Large intestine (tissue), 3 donors: Measurements from ENCODE around the gene CDYL. TPM values are rescaled to one million over a fixed set of nuclear protein-coding genes. Genes with fewer than 3 reads are reported as not detected.

Experiments
- DNase-seq, 2 donors: peaks; one replicate each; pipeline versions ENCODE4 v3.0.0 to v3.0.0-alpha.2; 2013
- H3K27ac ChIP-seq: one replicate; pipeline ENCODE4 v1.5.1; 2013; ENCODE audit warnings: low read length
- H3K27me3 ChIP-seq: 2 replicates; pipeline ENCODE4 v1.6.1; 2013; ENCODE audit warnings: low read length; ENCODE audit not compliant: control insufficient read depth, insufficient read depth
- H3K36me3 ChIP-seq: 2 replicates; pipeline ENCODE4 v1.6.1; 2013; ENCODE audit warnings: low read length; ENCODE audit not compliant: control insufficient read depth, insufficient read depth
- H3K4me1 ChIP-seq: one replicate; pipeline ENCODE4 v1.6.1; 2013; ENCODE audit warnings: low read length; ENCODE audit not compliant: control insufficient read depth, insufficient read depth
- H3K4me3 ChIP-seq: one replicate; pipeline ENCODE4 v1.5.1; 2013; ENCODE audit warnings: low read length
- H3K9me3 ChIP-seq: one replicate; pipeline ENCODE4 v1.6.1; 2013; ENCODE audit warnings: mild to moderate bottlenecking, low read depth, low read length, moderate library complexity; ENCODE audit not compliant: control insufficient read depth
- WGBS: methylation state at CpG from one replicate; pipeline ENCODE4 v1.1.5; 2013; ENCODE audit warnings: low lambda C conversion rate; ENCODE audit not compliant: insufficient coverage; 5-methylcytosine and 5-hydroxymethylcytosine counted together
- polyA plus RNA-seq: library from polyadenylated mRNA; unstranded; fragments of 120-200 nt; gene quantifications from one replicate; pipeline ENCODE4 v1.2.1, GENCODE V29; 2013

CDYL gene
- polyA plus RNA-seq, 1 donor = 15.4 TPM

DNA sequence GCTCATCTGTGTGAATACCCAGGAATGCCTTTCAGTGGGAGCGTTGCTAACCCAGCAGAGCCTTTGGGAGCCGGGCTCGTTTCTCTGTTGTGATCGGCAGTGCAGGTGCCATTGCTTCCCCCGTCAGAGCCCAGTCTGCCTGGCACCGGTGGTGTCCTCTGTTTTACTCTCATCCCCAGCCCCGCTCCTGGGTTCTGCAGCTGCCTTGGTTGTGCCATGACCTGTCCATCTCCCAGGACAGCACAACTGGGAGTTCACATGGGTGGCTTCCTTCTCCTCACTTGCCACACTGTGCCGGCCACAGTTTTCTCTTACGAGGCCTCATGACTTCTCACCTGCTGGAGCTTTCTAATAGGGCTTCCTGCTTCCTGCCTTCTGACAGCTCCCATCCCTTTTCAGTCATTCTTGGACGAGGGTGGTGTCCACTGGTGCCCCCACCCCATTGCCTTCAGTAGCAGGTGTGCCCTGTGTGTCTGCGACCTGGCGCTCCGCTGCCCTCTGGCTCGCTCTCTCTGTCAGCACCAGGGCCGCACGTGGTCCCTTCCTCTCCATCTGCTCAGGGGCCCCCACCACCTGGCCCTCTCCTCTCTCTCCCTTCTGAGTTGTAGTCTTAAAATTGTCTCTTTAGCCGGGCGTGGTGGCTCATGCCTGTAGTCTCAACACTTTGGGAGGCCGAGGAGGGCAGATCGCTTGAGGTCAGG is 116.7 kb downstream of the CDYL start:
- WGBS = 100% methylated on average over 1 of the region's 20 CpGs
- no peak overlapping the region for H3K4me3 ChIP-seq
- H3K27ac ChIP-seq = no peak overlapping the region
- H3K27me3 ChIP-seq = no peaks in the 10 kb centered on the region
- no peaks in the 10 kb centered on the region for H3K9me3 ChIP-seq
- H3K36me3 ChIP-seq = peaks cover 37% of the 10 kb centered on the region
- no peak for DNase-seq
- H3K4me1 ChIP-seq = no peaks in the 10 kb centered on the region

DNA sequence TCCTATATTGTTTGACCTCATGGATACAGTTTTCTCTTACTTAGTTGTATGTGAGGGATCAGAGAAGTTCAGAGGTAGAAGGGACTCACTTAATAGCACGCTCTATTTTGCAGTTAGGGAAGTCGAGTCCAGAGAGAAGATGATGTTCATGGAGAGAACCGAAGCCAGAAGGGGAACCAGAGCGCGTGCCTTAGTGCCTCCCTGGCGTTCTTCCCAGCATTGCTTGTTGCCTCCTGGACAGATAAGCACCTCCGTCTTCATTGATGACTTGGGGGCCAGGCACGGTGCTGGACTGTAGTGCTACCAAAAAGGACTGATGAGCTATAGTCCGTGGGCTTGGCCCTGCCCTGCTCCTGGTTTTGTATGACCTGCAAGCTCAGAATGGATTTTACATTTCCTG is 117.8 kb downstream of the CDYL start:
- Histone ChIP-seq H3K27ac (no peak overlapping the region), H3K27me3 (no peaks in the 10 kb centered on the region), H3K4me1 (no peaks in the 10 kb centered on the region), H3K9me3 (no peaks in the 10 kb centered on the region), H3K4me3 (no peak overlapping the region), H3K36me3 (peaks cover 45% of the 10 kb centered on the region)
- 80% methylated on average over 2 of the region's 9 CpGs for WGBS
- DNase-seq = no peak

DNA sequence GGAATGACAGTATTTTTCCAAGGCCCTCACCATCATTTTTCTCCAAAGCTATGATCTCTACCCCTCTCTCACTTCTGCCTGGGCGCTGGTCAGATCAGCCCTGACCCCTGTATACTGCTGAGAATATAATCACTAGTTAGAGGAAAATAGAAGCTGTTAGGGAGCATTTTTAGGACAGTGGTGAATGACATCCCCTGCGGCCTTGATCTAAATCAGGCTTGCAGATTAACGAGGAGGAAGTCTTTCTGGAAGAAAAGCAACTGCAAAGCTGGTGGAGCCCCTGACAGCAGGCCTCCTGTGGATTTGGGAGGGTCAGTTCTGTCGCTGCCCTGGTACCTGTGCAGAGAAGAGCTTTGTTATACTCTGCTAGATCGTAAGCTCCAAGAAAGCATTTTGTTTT is 119.8 kb downstream of the CDYL start:
- H3K9me3 ChIP-seq = peaks cover 4% of the 10 kb centered on the region
- H3K4me3 ChIP-seq = no peak overlapping the region
- peaks cover 50% of the 10 kb centered on the region for H3K36me3 ChIP-seq
- H3K27ac ChIP-seq = no peak overlapping the region
- 100% methylated on average over 1 of the region's 5 CpGs for WGBS
- H3K4me1 ChIP-seq = no peaks in the 10 kb centered on the region
- no peak for DNase-seq
- H3K27me3 ChIP-seq = no peaks in the 10 kb centered on the region

DNA sequence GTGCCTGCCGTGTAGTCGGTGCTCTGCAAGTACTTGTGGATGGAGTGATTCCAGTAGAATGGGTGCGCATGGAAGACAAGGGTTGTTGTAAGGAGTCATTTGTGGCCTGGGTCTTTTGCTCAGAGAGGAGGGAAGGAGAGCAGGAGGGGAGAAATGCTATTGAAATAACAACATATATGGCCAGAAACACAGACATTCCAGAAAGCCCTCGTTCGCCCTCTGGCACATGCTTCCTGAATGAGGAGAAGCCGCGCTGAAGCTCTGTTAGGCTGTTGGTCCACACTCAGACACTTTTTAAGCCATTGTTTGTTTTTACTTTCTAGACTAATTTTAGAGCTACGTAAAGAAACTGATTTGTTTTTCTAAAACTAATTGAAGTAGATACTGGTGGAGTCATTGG is 120.2 kb downstream of the CDYL start:
- no peaks in the 10 kb centered on the region for H3K4me1 ChIP-seq
- H3K27ac ChIP-seq = no peak overlapping the region
- DNase-seq = no peak
- peaks cover 4% of the 10 kb centered on the region for H3K9me3 ChIP-seq
- peaks cover 49% of the 10 kb centered on the region for H3K36me3 ChIP-seq
- 94% methylated on average over 3 of the region's 8 CpGs for WGBS
- no peak overlapping the region for H3K4me3 ChIP-seq
- no peaks in the 10 kb centered on the region for H3K27me3 ChIP-seq

DNA sequence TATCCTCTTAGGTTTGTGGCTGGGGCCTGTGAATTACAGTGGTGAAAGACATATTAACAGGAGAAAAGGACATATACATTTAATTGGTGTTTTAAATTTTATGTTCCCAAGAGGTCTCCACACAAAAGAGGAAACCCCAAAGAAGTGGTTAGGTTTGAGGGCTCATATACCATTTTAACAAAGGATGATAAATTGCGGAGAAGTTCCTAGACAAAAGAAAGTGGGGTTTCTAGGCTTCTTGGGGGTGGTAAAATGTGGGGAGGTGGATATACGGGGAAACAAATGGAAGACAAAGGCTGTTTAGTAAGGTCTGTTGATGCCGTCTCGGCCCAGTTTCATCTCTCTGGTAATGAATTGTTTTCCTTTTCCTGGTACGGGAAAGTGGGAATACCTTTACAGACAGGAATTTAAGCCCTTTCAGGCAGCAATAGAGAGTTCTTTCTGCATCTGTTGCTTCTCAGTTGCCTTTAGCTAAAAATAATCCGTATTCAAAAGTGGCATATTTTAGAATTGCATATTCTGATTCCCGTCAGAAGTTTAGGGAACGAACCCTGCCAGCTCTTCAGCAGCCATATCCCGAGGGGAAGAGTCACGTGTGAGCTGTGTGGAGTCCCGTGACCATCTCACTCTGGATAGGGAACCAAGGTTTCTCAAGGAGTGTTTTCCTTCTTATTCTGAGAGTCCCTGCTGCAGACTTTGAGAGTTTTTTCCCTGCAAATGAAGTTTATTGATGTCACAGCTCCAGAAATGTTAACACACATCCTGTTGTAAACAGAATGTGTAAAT is 123.2 kb downstream of the CDYL start:
- no peak for DNase-seq
- no peak overlapping the region for H3K27ac ChIP-seq
- H3K4me1 ChIP-seq = peaks cover 11% of the 10 kb centered on the region
- H3K36me3 ChIP-seq = peaks cover 34% of the 10 kb centered on the region
- no peaks in the 10 kb centered on the region for H3K27me3 ChIP-seq
- H3K9me3 ChIP-seq = peaks cover 4% of the 10 kb centered on the region
- 94% methylated on average over 3 of the region's 11 CpGs for WGBS
- H3K4me3 ChIP-seq = no peak overlapping the region

DNA sequence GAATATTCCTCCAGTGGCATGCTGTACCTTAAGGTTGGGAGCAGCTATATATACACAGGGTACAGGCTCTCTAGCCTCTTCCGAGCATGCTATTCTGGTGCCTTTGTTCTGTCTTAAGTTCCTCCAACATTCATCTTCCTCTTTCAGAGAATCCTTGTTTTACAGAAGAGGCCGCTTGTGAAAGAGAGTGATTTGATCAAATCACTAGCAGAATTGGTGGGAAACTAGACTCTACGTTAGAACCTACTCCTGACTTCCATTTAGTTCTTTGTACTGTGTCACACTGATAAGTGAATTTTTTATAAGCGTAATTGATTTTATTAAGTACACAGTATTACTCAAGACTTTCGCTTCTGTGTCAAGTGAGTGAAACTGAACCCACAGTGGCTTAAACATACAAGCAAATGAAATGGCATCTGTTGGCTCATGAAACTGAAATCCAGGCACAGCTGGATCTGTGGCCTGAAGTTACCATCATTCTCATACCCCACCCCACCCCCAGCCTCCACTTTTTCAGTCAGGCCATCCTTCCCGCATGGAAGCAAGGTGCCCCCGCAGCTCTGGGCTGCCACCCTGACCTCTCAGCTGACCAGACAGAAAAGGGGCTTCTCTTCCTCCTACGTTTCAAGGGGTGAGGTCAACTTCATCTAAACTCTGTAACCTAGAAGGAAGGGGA is 125.3 kb downstream of the CDYL start:
- no peaks in the 10 kb centered on the region for H3K27me3 ChIP-seq
- no CpG with 5 or more reads among the region's 8 CpGs for WGBS
- no peak overlapping the region for H3K4me3 ChIP-seq
- peaks cover 25% of the 10 kb centered on the region for H3K36me3 ChIP-seq
- no peak for DNase-seq
- H3K4me1 ChIP-seq = peaks cover 28% of the 10 kb centered on the region
- H3K27ac ChIP-seq = no peak overlapping the region
- peaks cover 4% of the 10 kb centered on the region for H3K9me3 ChIP-seq

DNA sequence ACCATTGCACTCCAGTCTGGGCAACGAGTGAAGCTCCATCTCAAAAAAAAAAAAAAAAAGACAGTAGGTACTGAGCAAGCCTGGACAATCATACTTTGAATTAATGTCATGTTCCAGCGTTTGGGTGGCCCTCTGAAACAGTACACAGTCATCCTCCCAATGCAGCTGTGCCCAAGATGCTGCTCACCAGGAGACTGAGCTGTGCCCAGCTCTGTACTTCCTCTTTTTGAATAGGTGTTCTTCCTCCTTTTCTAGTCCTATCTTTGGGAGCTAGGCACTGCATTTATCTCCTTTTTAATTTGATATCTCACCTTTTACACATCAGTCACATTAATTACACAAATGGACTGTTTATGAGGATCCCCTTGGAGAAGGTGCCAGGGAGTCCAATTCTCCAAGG is 126.2 kb downstream of the CDYL start:
- Histone ChIP-seq H3K27me3 (no peaks in the 10 kb centered on the region), H3K4me3 (no peak overlapping the region), H3K36me3 (peaks cover 24% of the 10 kb centered on the region), H3K9me3 (peaks cover 4% of the 10 kb centered on the region), H3K4me1 (peaks cover 34% of the 10 kb centered on the region), H3K27ac (no peak overlapping the region)
- no CpG with 5 or more reads among the region's 2 CpGs for WGBS
- no peak for DNase-seq

DNA sequence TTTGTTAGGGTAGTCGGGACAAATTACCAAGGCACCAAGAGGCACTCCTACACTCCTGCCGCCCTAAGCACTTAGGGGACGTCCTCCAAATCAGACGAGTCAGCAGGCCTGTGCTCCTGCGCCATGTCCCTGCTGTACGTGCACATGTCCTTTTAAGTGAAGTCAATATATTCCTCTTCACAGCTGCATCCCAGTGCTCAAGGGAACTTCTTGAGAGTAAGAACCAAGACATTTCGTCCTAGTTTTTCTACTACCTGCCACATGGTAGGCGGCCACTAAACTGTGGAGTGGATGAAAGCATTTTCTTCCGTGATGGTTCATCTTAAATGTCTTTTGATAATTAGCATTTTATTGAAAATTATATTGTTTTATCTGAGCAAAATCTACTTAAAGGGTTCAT is 126.9 kb downstream of the CDYL start:
- H3K36me3 ChIP-seq = peaks cover 21% of the 10 kb centered on the region
- DNase-seq = no peak
- H3K4me3 ChIP-seq = no peak overlapping the region
- 100% methylated on average over 1 of the region's 9 CpGs for WGBS
- no peaks in the 10 kb centered on the region for H3K27me3 ChIP-seq
- peaks cover 4% of the 10 kb centered on the region for H3K9me3 ChIP-seq
- H3K4me1 ChIP-seq = peaks cover 34% of the 10 kb centered on the region
- H3K27ac ChIP-seq = no peak overlapping the region

DNA sequence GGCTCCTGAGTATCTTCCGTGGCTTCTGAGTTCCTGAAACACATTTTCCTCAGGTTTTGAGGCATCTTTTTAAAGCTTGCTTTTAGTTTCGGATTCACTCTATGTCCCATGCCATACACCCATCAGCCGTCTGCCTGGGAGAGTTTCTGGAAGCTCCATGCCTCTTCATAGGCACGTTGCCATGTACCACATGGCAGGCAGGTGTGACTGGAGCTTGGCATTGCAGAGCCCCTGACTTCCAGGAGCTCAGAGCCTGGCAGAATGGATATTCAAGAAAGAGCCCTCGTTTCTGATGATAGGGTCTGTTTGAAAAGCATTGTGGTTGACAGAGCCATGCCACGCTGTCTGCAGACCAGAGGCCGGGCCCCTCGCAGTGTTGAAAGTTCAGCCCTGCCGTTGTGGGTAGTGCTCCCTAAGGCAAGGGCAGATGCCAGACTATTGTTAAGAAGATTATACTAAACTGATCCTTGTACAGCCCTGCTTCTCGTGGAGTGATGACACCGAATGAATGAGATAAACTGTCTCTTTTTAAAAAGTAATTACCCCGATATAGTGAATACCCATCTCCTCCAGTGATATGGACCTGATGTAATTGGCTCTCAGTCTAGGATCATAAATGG is 127.7 kb downstream of the CDYL start:
- Histone ChIP-seq H3K36me3 (peaks cover 14% of the 10 kb centered on the region), H3K4me1 (peaks cover 34% of the 10 kb centered on the region), H3K27me3 (no peaks in the 10 kb centered on the region), H3K4me3 (no peak overlapping the region), H3K9me3 (peaks cover 4% of the 10 kb centered on the region), H3K27ac (no peak overlapping the region)
- DNase-seq = no peak
- no CpG with 5 or more reads among the region's 12 CpGs for WGBS

DNA sequence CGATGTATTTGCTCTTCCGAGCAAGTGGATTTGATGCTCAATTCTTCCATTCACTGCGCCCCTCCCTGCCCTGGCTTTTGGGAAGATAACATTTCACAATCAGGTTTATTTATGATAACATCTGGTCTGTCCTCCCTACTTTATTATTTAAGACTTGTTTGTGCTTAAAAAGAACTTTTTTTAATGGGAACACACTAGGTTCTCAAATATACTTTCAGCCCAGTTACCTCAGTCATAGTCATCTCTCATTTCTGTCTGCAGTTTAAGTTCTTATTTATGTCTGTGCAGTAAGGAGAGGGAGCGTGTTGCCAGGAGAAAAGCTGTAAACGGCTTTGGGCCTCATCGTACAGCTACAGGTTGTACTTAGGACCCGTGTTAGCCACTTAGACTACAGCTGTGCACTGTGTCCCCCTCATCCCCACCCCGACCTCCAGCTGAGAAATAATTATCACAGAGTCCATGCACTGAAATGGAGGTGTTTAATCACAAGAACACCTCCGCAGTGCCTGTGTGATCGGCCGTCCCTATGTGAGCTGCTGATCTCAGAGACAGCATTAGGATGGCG is 128.3 kb downstream of the CDYL start:
- H3K9me3 ChIP-seq = no peaks in the 10 kb centered on the region
- peaks cover 10% of the 10 kb centered on the region for H3K36me3 ChIP-seq
- DNase-seq = peak; percentile 65 to 84
- peak overlapping the region; percentile 43 for H3K27ac ChIP-seq
- 11% methylated on average over 3 of the region's 12 CpGs for WGBS
- H3K4me1 ChIP-seq = peaks cover 34% of the 10 kb centered on the region
- no peak overlapping the region for H3K4me3 ChIP-seq
- H3K27me3 ChIP-seq = no peaks in the 10 kb centered on the region
